Measurements from ENCODE around the gene SNX8.

DNA sequence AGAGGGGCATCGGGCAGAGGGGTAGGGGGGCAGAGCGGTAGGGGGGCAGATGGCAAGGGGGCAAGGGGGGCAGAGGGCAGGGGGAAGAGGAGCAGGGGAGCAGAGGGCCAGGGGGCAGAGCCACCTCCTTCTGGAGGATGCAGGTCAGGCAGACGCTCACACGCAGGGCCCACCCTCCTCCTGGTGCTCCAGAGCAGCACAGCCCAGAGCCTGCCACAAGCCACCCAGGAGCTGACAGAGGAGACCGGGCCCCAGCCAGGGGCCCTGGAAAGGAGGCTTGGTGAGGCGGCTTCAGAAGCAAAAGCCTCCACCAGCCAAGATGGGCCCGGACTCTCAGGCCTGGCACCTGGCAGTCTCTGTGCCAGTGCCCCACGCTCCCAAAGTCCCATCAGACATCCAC is 94.6 kb downstream of the SNX8 start:
- no peak for TF ChIP-seq POLR2A (IDR thresholded peaks at IDR 0.05)
- TF ChIP-seq, protein P1, sequence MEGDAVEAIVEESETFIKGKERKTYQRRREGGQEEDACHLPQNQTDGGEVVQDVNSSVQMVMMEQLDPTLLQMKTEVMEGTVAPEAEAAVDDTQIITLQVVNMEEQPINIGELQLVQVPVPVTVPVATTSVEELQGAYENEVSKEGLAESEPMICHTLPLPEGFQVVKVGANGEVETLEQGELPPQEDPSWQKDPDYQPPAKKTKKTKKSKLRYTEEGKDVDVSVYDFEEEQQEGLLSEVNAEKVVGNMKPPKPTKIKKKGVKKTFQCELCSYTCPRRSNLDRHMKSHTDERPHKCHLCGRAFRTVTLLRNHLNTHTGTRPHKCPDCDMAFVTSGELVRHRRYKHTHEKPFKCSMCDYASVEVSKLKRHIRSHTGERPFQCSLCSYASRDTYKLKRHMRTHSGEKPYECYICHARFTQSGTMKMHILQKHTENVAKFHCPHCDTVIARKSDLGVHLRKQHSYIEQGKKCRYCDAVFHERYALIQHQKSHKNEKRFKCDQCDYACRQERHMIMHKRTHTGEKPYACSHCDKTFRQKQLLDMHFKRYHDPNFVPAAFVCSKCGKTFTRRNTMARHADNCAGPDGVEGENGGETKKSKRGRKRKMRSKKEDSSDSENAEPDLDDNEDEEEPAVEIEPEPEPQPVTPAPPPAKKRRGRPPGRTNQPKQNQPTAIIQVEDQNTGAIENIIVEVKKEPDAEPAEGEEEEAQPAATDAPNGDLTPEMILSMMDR (IDR thresholded peaks at IDR 0.05): no peak

All from lower leg skin (tissue), 3 donors.